H9 (cell line): ENCODE data around the gene OTUD6A. TPM values are rescaled to one million over a fixed set of nuclear protein-coding genes. Genes with fewer than 3 reads are reported as not detected.

Experiments used
- DNase-seq: peaks from one replicate; pipeline ENCODE4 v3.0.0-alpha.2; 2017
- H2AFZ ChIP-seq: one replicate; pipeline ENCODE4 v1.6.1; 2013; ENCODE audit warnings: mild to moderate bottlenecking, low read length, control low read depth, moderate library complexity
- H2AK5ac ChIP-seq: 2 replicates; pipeline ENCODE4 v1.6.1; 2013; ENCODE audit warnings: low read length, control low read depth, mixed read lengths; ENCODE audit not compliant: insufficient read length
- H2BK120ac ChIP-seq: one replicate; pipeline ENCODE4 v1.6.1; 2013; ENCODE audit warnings: low read depth, mild to moderate bottlenecking, low read length, control low read depth, inconsistent platforms; ENCODE audit not compliant: poor library complexity, severe bottlenecking
- H2BK12ac ChIP-seq: 2 replicates; pipeline ENCODE4 v1.6.1; 2013; ENCODE audit warnings: low read length, control low read depth, mixed read lengths, low read depth; ENCODE audit not compliant: insufficient read length
- H2BK15ac ChIP-seq: 2 replicates; pipeline ENCODE4 v1.6.1; 2013; ENCODE audit warnings: low read depth, low read length, control low read depth
- H2BK20ac ChIP-seq: one replicate; pipeline ENCODE4 v1.6.1; 2013; ENCODE audit warnings: low read depth, mild to moderate bottlenecking, low read length, control low read depth, inconsistent platforms; ENCODE audit not compliant: poor library complexity, severe bottlenecking
- H2BK5ac ChIP-seq: 2 replicates; pipeline ENCODE4 v1.6.1; 2013; ENCODE audit warnings: low read length, control low read depth, mixed read lengths; ENCODE audit not compliant: insufficient read length
- H3K14ac ChIP-seq: 2 replicates; pipeline ENCODE4 v1.6.1; 2013; ENCODE audit warnings: low read length, control low read depth; ENCODE audit not compliant: insufficient read depth
- H3K18ac ChIP-seq: 2 replicates; pipeline ENCODE4 v1.6.1; 2013; ENCODE audit warnings: low read depth, mild to moderate bottlenecking, mixed read lengths, low read length, control low read depth; ENCODE audit not compliant: insufficient read length
- H3K23ac ChIP-seq: 2 replicates; pipeline ENCODE4 v1.6.1; 2013; ENCODE audit warnings: low read length, control low read depth, mixed read lengths, low read depth; ENCODE audit not compliant: insufficient read length
- H3K23me2 ChIP-seq: 2 replicates; pipeline ENCODE4 v1.6.1; 2013; ENCODE audit warnings: low read depth, mild to moderate bottlenecking, mixed read lengths, low read length, control low read depth; ENCODE audit not compliant: insufficient read length, poor library complexity, severe bottlenecking
- H3K27ac ChIP-seq: 2 replicates; pipeline ENCODE4 v1.5.1; 2013; ENCODE audit warnings: low read length, control low read depth, mixed read lengths, low read depth; ENCODE audit not compliant: insufficient read length
- H3K27me3 ChIP-seq: 2 replicates; pipeline ENCODE4 v1.6.1; 2013; ENCODE audit warnings: low read length, control low read depth, inconsistent platforms; ENCODE audit not compliant: insufficient read depth
- H3K4ac ChIP-seq: 2 replicates; pipeline ENCODE4 v1.6.1; 2013; ENCODE audit warnings: low read depth, mild to moderate bottlenecking, control low read depth, inconsistent platforms, low read length, moderate library complexity
- H3K4me1 ChIP-seq: 2 replicates; pipeline ENCODE4 v1.6.1; 2013; ENCODE audit warnings: low read length, control low read depth, inconsistent platforms; ENCODE audit not compliant: insufficient read depth
- H3K4me2 ChIP-seq: 2 replicates; pipeline ENCODE4 v1.6.1; 2013; ENCODE audit warnings: low read length, control low read depth, mixed read lengths; ENCODE audit not compliant: insufficient read length, insufficient read depth
- H3K56ac ChIP-seq: 2 replicates; pipeline ENCODE4 v1.6.1; 2013; ENCODE audit warnings: low read depth, mild to moderate bottlenecking, mixed read lengths, low read length, control low read depth; ENCODE audit not compliant: insufficient read length
- H3K79me1 ChIP-seq: 2 replicates; pipeline ENCODE4 v1.6.1; 2013; ENCODE audit warnings: low read depth, mild to moderate bottlenecking, moderate library complexity, low read length, control low read depth, inconsistent platforms; ENCODE audit not compliant: insufficient read depth, poor library complexity, severe bottlenecking
- H3K79me2 ChIP-seq: 2 replicates; pipeline ENCODE4 v1.6.1; 2013; ENCODE audit warnings: low read length, control low read depth, inconsistent platforms; ENCODE audit not compliant: insufficient read depth
- H3K9ac ChIP-seq: 2 replicates; pipeline ENCODE4 v1.6.1; 2013; ENCODE audit warnings: low read length, control low read depth, mixed read lengths; ENCODE audit not compliant: insufficient read length; ENCODE audit errors: extremely low read depth
- H3K9me3 ChIP-seq: one replicate; pipeline ENCODE4 v1.6.1; 2013; ENCODE audit warnings: low read depth, low read length, inconsistent platforms; ENCODE audit not compliant: control insufficient read depth
- H3T11ph ChIP-seq: one replicate; pipeline ENCODE4 v1.6.1; 2013; ENCODE audit warnings: mild to moderate bottlenecking, low read length, control low read depth, inconsistent platforms
- H4K20me1 ChIP-seq: one replicate; pipeline ENCODE4 v1.6.1; 2013; ENCODE audit not compliant: control insufficient read depth, insufficient read length, insufficient read depth
- H4K5ac ChIP-seq: 2 replicates; pipeline ENCODE4 v1.6.1; 2013; ENCODE audit warnings: low read depth, mild to moderate bottlenecking, mixed read lengths, low read length, control low read depth; ENCODE audit not compliant: insufficient read length
- H4K8ac ChIP-seq: replicated peaks from 2 replicates; pipeline ENCODE4 v1.6.1; 2013; ENCODE audit warnings: low read length, control low read depth, mixed read lengths, low read depth; ENCODE audit not compliant: insufficient read length
- H4K91ac ChIP-seq: 2 replicates; pipeline ENCODE4 v1.6.1; 2013; ENCODE audit warnings: low read depth, mild to moderate bottlenecking, moderate library complexity, mixed read lengths, low read length, control low read depth; ENCODE audit not compliant: insufficient read length
- H3K27ac Mint-ChIP-seq, 3 experiments: 2 replicates in 2 of 3; 3 replicates in 1 of 3; pipeline ENCODE4 v1.8.0; 2020 to 2021; ENCODE audit warnings: mixed read lengths in 3 of 3, mild to moderate bottlenecking in 1 of 3, moderate library complexity in 1 of 3
- H3K27me3 Mint-ChIP-seq: 2 replicates; pipeline ENCODE4 v1.8.0; 2021; ENCODE audit warnings: low read depth, mild to moderate bottlenecking, moderate library complexity, mixed read lengths
- H3K36me3 Mint-ChIP-seq, 3 experiments: 2 replicates in 2 of 3; 3 replicates in 1 of 3; pipeline ENCODE4 v1.8.0; 2020 to 2021; ENCODE audit warnings: low read depth in 3 of 3, mixed read lengths in 3 of 3; ENCODE audit not compliant: insufficient read depth in 1 of 3
- H3K4me1 Mint-ChIP-seq, 2 experiments: 2 replicates each; pipeline ENCODE4 v1.8.0; 2020; ENCODE audit warnings: mixed read lengths in 2 of 2
- H3K4me3 Mint-ChIP-seq, 2 experiments: 2 replicates in 1 of 2; 3 replicates in 1 of 2; pipeline ENCODE4 v1.8.0; 2020 to 2021; ENCODE audit warnings: mild to moderate bottlenecking in 2 of 2, mixed read lengths in 2 of 2, moderate library complexity in 1 of 2
- H3K9me3 Mint-ChIP-seq, 2 experiments: 2 replicates in 1 of 2; 3 replicates in 1 of 2; pipeline ENCODE4 v1.8.0; 2020; ENCODE audit warnings: mild to moderate bottlenecking in 2 of 2, mixed read lengths in 2 of 2, moderate library complexity in 1 of 2
- WGBS: extraction: QIAGEN DNeasy Blood & Tissue Kit; methylation state at CpG from one replicate; pipeline ENCODE4 v1.1.7; 2013; ENCODE audit warnings: missing lambda C conversion rate, low lambda C conversion rate, mixed read lengths; ENCODE audit not compliant: insufficient read length; ENCODE audit errors: extremely low coverage; 5-methylcytosine and 5-hydroxymethylcytosine counted together
- total RNA-seq: library from RNA; stranded (reverse); gene quantifications from 2 replicates; pipeline ENCODE4 v1.2.1, GENCODE V29; 2021
- TF ChIP-seq, protein P1 (sequence below): fragments of 200-600 bp; sonication (generic); conservative IDR thresholded peaks from 3 replicates; pipeline ENCODE4 v1.8.0; 2021; ENCODE audit warnings: antibody characterized with exemption, mild to moderate bottlenecking

The OTUD6A gene
- total RNA-seq, 1 experiment from 2014 or later: not detected

DNA sequence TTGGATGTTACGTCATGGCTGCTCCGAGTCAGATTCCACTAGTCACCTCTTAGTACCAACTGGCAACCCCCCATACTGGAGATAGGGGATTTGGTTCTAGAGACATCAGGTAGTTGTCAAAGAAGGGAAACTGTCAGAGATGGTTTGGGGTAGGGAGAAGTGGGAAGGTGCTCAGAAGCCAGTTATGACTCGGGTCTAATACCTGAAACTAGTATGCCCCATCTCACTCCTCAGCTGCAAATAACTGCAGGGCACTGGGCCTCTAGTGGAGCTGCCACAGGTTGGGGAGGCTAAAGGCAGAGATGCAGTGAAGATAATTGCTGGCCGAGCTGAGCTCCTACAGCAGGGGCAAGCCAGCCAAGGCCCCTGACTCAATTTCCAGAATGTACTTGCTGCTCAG is 30.0 kb downstream of the OTUD6A start:
- Histone ChIP-seq H3K9me3 (peaks cover 55% of the 10 kb centered on the region), H3K23me2 (no peaks in the 10 kb centered on the region), H3K9ac (no peak overlapping the region), H3K79me2 (no peaks in the 10 kb centered on the region), H2BK120ac (no peak overlapping the region), H3K27me3 (no peaks in the 10 kb centered on the region), H3K18ac (no peak overlapping the region), H3K23ac (no peak overlapping the region), H3K27ac (no peak overlapping the region), H3K79me1 (no peaks in the 10 kb centered on the region), H2AK5ac (no peak overlapping the region), H3K4me1 (no peaks in the 10 kb centered on the region), H4K8ac (no peak overlapping the region), H2BK5ac (no peak overlapping the region), H3T11ph (no peak overlapping the region), H2BK12ac (no peak overlapping the region), H4K5ac (no peak overlapping the region), H4K20me1 (no peaks in the 10 kb centered on the region), H3K4ac (no peak overlapping the region), H3K56ac (no peak overlapping the region), H3K14ac (no peak overlapping the region), H4K91ac (no peak overlapping the region), H2BK15ac (no peak overlapping the region), H2BK20ac (no peak overlapping the region), H2AFZ (no peak overlapping the region), H3K4me2 (no peak overlapping the region)
- peaks cover 73 to 74% of the 10 kb centered on the region in 2 experiments for H3K9me3 Mint-ChIP-seq
- TF ChIP-seq, protein P1, sequence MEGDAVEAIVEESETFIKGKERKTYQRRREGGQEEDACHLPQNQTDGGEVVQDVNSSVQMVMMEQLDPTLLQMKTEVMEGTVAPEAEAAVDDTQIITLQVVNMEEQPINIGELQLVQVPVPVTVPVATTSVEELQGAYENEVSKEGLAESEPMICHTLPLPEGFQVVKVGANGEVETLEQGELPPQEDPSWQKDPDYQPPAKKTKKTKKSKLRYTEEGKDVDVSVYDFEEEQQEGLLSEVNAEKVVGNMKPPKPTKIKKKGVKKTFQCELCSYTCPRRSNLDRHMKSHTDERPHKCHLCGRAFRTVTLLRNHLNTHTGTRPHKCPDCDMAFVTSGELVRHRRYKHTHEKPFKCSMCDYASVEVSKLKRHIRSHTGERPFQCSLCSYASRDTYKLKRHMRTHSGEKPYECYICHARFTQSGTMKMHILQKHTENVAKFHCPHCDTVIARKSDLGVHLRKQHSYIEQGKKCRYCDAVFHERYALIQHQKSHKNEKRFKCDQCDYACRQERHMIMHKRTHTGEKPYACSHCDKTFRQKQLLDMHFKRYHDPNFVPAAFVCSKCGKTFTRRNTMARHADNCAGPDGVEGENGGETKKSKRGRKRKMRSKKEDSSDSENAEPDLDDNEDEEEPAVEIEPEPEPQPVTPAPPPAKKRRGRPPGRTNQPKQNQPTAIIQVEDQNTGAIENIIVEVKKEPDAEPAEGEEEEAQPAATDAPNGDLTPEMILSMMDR: no peak
- no peak for DNase-seq
- H3K4me1 Mint-ChIP-seq: peaks cover 0 to 3% of the 10 kb centered on the region in 2 experiments; a peak in 2 of 4 replicates
- peaks cover 6% of the 10 kb centered on the region for H3K27me3 Mint-ChIP-seq
- no peak overlapping the region for H3K27ac Mint-ChIP-seq
- no peak overlapping the region for H3K4me3 Mint-ChIP-seq
- no CpG with 5 or more reads among the region's 4 CpGs for WGBS
- no peaks in the 10 kb centered on the region; a peak in 1 of 7 replicates for H3K36me3 Mint-ChIP-seq
